HG03039 (cell line): ENCODE measurements around the gene OR5T3.
"Not testable (repeated sequence)": the region's sequence is repeated elsewhere in the genome, so short reads cannot be mapped to it uniquely, and the experiment has no call there.

Experiments
- ATAC-seq: cut with Tn5 transposase; IDR thresholded peaks from one replicate; pipeline ENCODE4 v1.9.1; 2021; ENCODE audit warnings: mild to moderate bottlenecking, moderate library complexity; ENCODE audit not compliant: unreplicated experiment

The OR5T3 gene

GRCh38 chr11:56251954-56252353 is at the start of gene OR5T3:
Gene OR5T3 (plus strand): TSS chr11:56252254. CDS start chr11:56252254, 0 bp downstream.
- ATAC-seq = no peak

- ATAC-seq = no peak
These were observed 44.3 kb upstream of the OR5T3 start for GRCh38 chr11:56207790-56208189.

GRCh38 chr11:56214537-56214936 is 37.5 kb upstream of the OR5T3 start:
- no peak for ATAC-seq

GRCh38 chr11:56219735-56220134 is 32.3 kb upstream of the OR5T3 start:
- ATAC-seq = not testable (repeated sequence)

GRCh38 chr11:56234155-56234554 is 17.9 kb upstream of the OR5T3 start, which contains the start of gene OR5T2:
Gene OR5T2 (minus strand): TSS chr11:56234255. CDS start chr11:56233062, 1,193 bp downstream.
- no peak for ATAC-seq

GRCh38 chr11:56271092-56271491 is 19.0 kb downstream of the OR5T3 start:
- no peak for ATAC-seq

GRCh38 chr11:56273854-56274253 is 21.8 kb downstream of the OR5T3 start, which contains the start of gene OR5T1:
Gene OR5T1 (plus strand): TSS chr11:56274154. CDS start chr11:56275639, 1,485 bp downstream.
- no peak for ATAC-seq

GRCh38 chr11:56292154-56292553 is 40.1 kb downstream of the OR5T3 start, which contains the start of gene OR8H1:
Gene OR8H1 (minus strand): TSS chr11:56292254. CDS start chr11:56291062, 1,192 bp downstream.
- no peak for ATAC-seq

- ATAC-seq = no peak
These were observed 44.8 kb downstream of the OR5T3 start for GRCh38 chr11:56296898-56297297.
